WTC11 (cell line): Measurements from ENCODE around the gene TBX2. TPM values are rescaled to one million over a fixed set of nuclear protein-coding genes. Genes with fewer than 3 reads are reported as not detected.

ENCODE experiments used
- ATAC-seq: fragments of 200-7000 bp; cut with Tn5 transposase; 2 replicates; pipeline ENCODE4 v1.10.0; 2021; ENCODE audit warnings: mild to moderate bottlenecking, moderate library complexity
- CTCF ChIA-PET: fragments of 300-600 bp; sonication (Branson Sonifier 250); formaldehyde crosslinking; loops from one replicate; lab custom pipeline; 2021; ENCODE audit warnings: antibody characterized with exemption; lab: Charles Lee
- POLR2A ChIA-PET: fragments of 350-600 bp; sonication (Branson Sonifier 250); formaldehyde crosslinking; loops from one replicate; lab custom pipeline; 2021; ENCODE audit warnings: antibody characterized with exemption; lab: Charles Lee
- DNase-seq: peaks from one replicate; pipeline ENCODE4 v3.0.0; 2021; ENCODE audit warnings: low spot score
- H3K27ac Mint-ChIP-seq: 2 replicates; pipeline ENCODE4 v1.8.0; 2021; ENCODE audit warnings: mixed read lengths
- H3K27me3 Mint-ChIP-seq: 2 replicates; pipeline ENCODE4 v1.8.0; 2021; ENCODE audit warnings: low read depth, mild to moderate bottlenecking, moderate library complexity, mixed read lengths
- H3K36me3 Mint-ChIP-seq: 2 replicates; pipeline ENCODE4 v1.8.0; 2021; ENCODE audit warnings: mixed read lengths
- H3K4me1 Mint-ChIP-seq: 2 replicates; pipeline ENCODE4 v1.8.0; 2022; ENCODE audit warnings: mixed read lengths
- H3K4me3 Mint-ChIP-seq: 2 replicates; pipeline ENCODE4 v1.8.0; 2021; ENCODE audit warnings: mild to moderate bottlenecking, moderate library complexity, mixed read lengths
- H3K9me3 Mint-ChIP-seq: 2 replicates; pipeline ENCODE4 v1.8.0; 2021; ENCODE audit warnings: mixed read lengths
- ATF1 ChIP-seq: sonication (generic); formaldehyde crosslinking; IDR thresholded peaks from 2 replicates; pipeline ENCODE4 v1.8.1; 2023; ENCODE audit warnings: mild to moderate bottlenecking, moderate library complexity, missing genetic modification reagents
- FOXP1 ChIP-seq: sonication (generic); formaldehyde crosslinking; IDR thresholded peaks from 2 replicates; pipeline ENCODE4 v1.8.0; 2022; ENCODE audit warnings: missing genetic modification reagents, mild to moderate bottlenecking, moderate library complexity, borderline replicate concordance
- GTF2I ChIP-seq: fragments of 250-450 bp; sonication (Bioruptor Pico); conservative IDR thresholded peaks from 2 replicates; pipeline ENCODE4 v1.4.0; 2021; ENCODE audit warnings: mild to moderate bottlenecking
- MXD4 ChIP-seq: fragments of 250-450 bp; sonication (Bioruptor Pico); IDR thresholded peaks from 2 replicates; pipeline ENCODE4 v1.8.0; 2021; ENCODE audit warnings: mild to moderate bottlenecking, moderate library complexity, borderline replicate concordance
- NR3C1 ChIP-seq: sonication (generic); formaldehyde crosslinking; conservative IDR thresholded peaks from 2 replicates; pipeline ENCODE4 v1.8.1; 2023; ENCODE audit warnings: low read depth, mild to moderate bottlenecking, missing genetic modification reagents
- PRRX2 ChIP-seq: fragments of 250-450 bp; sonication (Bioruptor Pico); IDR thresholded peaks from 2 replicates; pipeline ENCODE4 v1.8.0; 2021; ENCODE audit warnings: mild to moderate bottlenecking
- SMAD4 ChIP-seq: sonication (generic); formaldehyde crosslinking; IDR thresholded peaks from 2 replicates; pipeline ENCODE4 v1.8.0; 2022; ENCODE audit warnings: mild to moderate bottlenecking, missing genetic modification reagents
- TCF7 ChIP-seq: sonication (generic); formaldehyde crosslinking; IDR thresholded peaks from 2 replicates; pipeline ENCODE4 v1.8.0; 2022; ENCODE audit warnings: mild to moderate bottlenecking, low read depth, missing genetic modification reagents, moderate library complexity
- TP53 ChIP-seq: sonication (generic); formaldehyde crosslinking; IDR thresholded peaks from 2 replicates; pipeline ENCODE4 v1.8.1; 2023; ENCODE audit warnings: mild to moderate bottlenecking, missing genetic modification reagents
- ZNF219 ChIP-seq: sonication (generic); formaldehyde crosslinking; IDR thresholded peaks from 2 replicates; pipeline ENCODE4 v1.8.0; 2023; ENCODE audit warnings: missing genetic modification reagents, mild to moderate bottlenecking, borderline replicate concordance
- total RNA-seq: library from RNA; stranded (reverse); gene quantifications from 3 replicates; pipeline ENCODE4 v1.2.3, GENCODE V29; 2021
- TF ChIP-seq, protein P1 (sequence below): sonication (generic); formaldehyde crosslinking; IDR thresholded peaks from 2 replicates; pipeline ENCODE4 v1.8.1; 2022; ENCODE audit warnings: low read depth, missing genetic modification reagents, borderline replicate concordance
- TF ChIP-seq, protein P2 (sequence below): sonication (generic); formaldehyde crosslinking; IDR thresholded peaks from 2 replicates; pipeline ENCODE4 v1.8.0; 2023; ENCODE audit warnings: missing genetic modification reagents
- TF ChIP-seq, protein P3 (sequence below): fragments of 250-450 bp; sonication (Bioruptor Pico); IDR thresholded peaks from 2 replicates; pipeline ENCODE4 v1.9.0; 2021; ENCODE audit warnings: moderate library complexity, mild to moderate bottlenecking, inconsistent platforms, borderline replicate concordance
- TF ChIP-seq, protein P4 (sequence below): fragments of 250-450 bp; sonication (Bioruptor Pico); IDR thresholded peaks from 2 replicates; pipeline ENCODE4 v1.9.0; 2021; ENCODE audit warnings: mild to moderate bottlenecking
- TF ChIP-seq, protein P5 (sequence below): sonication (generic); formaldehyde crosslinking; IDR thresholded peaks from 2 replicates; pipeline ENCODE4 v1.8.1; 2023; ENCODE audit warnings: mild to moderate bottlenecking, missing genetic modification reagents
- TF ChIP-seq, protein P6 (sequence below): sonication (generic); formaldehyde crosslinking; IDR thresholded peaks from 2 replicates; pipeline ENCODE4 v1.8.1; 2023; ENCODE audit warnings: mild to moderate bottlenecking, moderate library complexity, missing genetic modification reagents
- TF ChIP-seq, protein P7 (sequence below): sonication (generic); formaldehyde crosslinking; IDR thresholded peaks from 2 replicates; pipeline ENCODE4 v1.8.0; 2022; ENCODE audit warnings: mild to moderate bottlenecking, missing genetic modification reagents
- TF ChIP-seq, protein P8 (sequence below): fragments of 250-450 bp; sonication (Bioruptor Pico); IDR thresholded peaks from 2 replicates; pipeline ENCODE4 v1.9.0; 2021; ENCODE audit warnings: mild to moderate bottlenecking, borderline replicate concordance
- TF ChIP-seq, protein P9 (sequence below): sonication (generic); formaldehyde crosslinking; IDR thresholded peaks from 2 replicates; pipeline ENCODE4 v1.8.1; 2023; ENCODE audit warnings: mild to moderate bottlenecking, missing genetic modification reagents, moderate library complexity

Gene TBX2
- total RNA-seq, 1 experiment from 2014 or later = 0.09 TPM

DNA sequence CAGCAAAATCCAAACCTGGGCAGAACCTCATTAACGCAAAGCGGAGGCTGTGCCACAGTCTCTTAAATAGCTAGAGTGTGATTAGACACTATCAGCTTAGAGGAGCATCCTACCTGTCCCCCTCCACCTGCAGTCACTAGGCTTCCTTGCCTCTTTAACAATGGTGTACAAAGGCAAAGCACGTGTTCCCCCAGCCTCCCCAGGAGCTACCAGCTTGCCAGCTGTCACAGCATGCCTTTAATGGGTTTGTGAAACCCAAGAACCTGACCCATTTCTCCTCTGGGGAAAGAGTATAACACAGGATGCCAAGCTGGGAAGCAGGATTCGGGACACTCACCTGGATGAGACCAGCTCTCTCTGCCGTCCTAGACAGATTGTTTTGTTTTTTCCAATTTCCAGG, 37.2 kb upstream of the TBX2 start:
- TF ChIP-seq, protein P1, sequence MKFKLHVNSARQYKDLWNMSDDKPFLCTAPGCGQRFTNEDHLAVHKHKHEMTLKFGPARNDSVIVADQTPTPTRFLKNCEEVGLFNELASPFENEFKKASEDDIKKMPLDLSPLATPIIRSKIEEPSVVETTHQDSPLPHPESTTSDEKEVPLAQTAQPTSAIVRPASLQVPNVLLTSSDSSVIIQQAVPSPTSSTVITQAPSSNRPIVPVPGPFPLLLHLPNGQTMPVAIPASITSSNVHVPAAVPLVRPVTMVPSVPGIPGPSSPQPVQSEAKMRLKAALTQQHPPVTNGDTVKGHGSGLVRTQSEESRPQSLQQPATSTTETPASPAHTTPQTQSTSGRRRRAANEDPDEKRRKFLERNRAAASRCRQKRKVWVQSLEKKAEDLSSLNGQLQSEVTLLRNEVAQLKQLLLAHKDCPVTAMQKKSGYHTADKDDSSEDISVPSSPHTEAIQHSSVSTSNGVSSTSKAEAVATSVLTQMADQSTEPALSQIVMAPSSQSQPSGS (CRISPR knock-in tag) = no peak
- TF ChIP-seq ATF1 (CRISPR knock-in tag) = no peak
- TF ChIP-seq MXD4 = no peak
- TF ChIP-seq NR3C1 = no peak
- no peak for TF ChIP-seq ZNF219 (CRISPR knock-in tag)
- TF ChIP-seq PRRX2 (CRISPR knock-in tag) = no peak
- TF ChIP-seq, protein P2, sequence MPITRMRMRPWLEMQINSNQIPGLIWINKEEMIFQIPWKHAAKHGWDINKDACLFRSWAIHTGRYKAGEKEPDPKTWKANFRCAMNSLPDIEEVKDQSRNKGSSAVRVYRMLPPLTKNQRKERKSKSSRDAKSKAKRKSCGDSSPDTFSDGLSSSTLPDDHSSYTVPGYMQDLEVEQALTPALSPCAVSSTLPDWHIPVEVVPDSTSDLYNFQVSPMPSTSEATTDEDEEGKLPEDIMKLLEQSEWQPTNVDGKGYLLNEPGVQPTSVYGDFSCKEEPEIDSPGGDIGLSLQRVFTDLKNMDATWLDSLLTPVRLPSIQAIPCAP (CRISPR knock-in tag) = no peak
- TF ChIP-seq, protein P3, sequence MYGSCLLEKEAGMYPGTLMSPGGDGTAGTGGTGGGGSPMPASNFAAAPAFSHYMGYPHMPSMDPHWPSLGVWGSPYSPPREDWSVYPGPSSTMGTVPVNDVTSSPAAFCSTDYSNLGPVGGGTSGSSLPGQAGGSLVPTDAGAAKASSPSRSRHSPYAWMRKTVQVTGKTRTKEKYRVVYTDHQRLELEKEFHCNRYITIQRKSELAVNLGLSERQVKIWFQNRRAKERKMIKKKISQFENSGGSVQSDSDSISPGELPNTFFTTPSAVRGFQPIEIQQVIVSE (CRISPR knock-in tag) = no peak
- no peak for TF ChIP-seq FOXP1
- TF ChIP-seq, protein P4, sequence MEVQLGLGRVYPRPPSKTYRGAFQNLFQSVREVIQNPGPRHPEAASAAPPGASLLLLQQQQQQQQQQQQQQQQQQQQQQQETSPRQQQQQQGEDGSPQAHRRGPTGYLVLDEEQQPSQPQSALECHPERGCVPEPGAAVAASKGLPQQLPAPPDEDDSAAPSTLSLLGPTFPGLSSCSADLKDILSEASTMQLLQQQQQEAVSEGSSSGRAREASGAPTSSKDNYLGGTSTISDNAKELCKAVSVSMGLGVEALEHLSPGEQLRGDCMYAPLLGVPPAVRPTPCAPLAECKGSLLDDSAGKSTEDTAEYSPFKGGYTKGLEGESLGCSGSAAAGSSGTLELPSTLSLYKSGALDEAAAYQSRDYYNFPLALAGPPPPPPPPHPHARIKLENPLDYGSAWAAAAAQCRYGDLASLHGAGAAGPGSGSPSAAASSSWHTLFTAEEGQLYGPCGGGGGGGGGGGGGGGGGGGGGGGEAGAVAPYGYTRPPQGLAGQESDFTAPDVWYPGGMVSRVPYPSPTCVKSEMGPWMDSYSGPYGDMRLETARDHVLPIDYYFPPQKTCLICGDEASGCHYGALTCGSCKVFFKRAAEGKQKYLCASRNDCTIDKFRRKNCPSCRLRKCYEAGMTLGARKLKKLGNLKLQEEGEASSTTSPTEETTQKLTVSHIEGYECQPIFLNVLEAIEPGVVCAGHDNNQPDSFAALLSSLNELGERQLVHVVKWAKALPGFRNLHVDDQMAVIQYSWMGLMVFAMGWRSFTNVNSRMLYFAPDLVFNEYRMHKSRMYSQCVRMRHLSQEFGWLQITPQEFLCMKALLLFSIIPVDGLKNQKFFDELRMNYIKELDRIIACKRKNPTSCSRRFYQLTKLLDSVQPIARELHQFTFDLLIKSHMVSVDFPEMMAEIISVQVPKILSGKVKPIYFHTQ (CRISPR knock-in tag) = no peak
- TF ChIP-seq TCF7 (CRISPR knock-in tag) = no peak
- TF ChIP-seq, protein P5, sequence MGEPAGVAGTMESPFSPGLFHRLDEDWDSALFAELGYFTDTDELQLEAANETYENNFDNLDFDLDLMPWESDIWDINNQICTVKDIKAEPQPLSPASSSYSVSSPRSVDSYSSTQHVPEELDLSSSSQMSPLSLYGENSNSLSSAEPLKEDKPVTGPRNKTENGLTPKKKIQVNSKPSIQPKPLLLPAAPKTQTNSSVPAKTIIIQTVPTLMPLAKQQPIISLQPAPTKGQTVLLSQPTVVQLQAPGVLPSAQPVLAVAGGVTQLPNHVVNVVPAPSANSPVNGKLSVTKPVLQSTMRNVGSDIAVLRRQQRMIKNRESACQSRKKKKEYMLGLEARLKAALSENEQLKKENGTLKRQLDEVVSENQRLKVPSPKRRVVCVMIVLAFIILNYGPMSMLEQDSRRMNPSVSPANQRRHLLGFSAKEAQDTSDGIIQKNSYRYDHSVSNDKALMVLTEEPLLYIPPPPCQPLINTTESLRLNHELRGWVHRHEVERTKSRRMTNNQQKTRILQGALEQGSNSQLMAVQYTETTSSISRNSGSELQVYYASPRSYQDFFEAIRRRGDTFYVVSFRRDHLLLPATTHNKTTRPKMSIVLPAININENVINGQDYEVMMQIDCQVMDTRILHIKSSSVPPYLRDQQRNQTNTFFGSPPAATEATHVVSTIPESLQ (CRISPR knock-in tag) = no peak
- TF ChIP-seq, protein P6, sequence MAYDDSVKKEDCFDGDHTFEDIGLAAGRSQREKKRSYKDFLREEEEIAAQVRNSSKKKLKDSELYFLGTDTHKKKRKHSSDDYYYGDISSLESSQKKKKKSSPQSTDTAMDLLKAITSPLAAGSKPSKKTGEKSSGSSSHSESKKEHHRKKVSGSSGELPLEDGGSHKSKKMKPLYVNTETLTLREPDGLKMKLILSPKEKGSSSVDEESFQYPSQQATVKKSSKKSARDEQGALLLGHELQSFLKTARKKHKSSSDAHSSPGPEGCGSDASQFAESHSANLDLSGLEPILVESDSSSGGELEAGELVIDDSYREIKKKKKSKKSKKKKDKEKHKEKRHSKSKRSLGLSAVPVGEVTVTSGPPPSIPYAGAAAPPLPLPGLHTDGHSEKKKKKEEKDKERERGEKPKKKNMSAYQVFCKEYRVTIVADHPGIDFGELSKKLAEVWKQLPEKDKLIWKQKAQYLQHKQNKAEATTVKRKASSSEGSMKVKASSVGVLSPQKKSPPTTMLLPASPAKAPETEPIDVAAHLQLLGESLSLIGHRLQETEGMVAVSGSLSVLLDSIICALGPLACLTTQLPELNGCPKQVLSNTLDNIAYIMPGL (CRISPR knock-in tag) = no peak
- TF ChIP-seq GTF2I (CRISPR knock-in tag) = no peak
- TF ChIP-seq, protein P7, sequence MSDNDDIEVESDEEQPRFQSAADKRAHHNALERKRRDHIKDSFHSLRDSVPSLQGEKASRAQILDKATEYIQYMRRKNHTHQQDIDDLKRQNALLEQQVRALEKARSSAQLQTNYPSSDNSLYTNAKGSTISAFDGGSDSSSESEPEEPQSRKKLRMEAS (CRISPR knock-in tag) = no peak
- TF ChIP-seq, protein P8, sequence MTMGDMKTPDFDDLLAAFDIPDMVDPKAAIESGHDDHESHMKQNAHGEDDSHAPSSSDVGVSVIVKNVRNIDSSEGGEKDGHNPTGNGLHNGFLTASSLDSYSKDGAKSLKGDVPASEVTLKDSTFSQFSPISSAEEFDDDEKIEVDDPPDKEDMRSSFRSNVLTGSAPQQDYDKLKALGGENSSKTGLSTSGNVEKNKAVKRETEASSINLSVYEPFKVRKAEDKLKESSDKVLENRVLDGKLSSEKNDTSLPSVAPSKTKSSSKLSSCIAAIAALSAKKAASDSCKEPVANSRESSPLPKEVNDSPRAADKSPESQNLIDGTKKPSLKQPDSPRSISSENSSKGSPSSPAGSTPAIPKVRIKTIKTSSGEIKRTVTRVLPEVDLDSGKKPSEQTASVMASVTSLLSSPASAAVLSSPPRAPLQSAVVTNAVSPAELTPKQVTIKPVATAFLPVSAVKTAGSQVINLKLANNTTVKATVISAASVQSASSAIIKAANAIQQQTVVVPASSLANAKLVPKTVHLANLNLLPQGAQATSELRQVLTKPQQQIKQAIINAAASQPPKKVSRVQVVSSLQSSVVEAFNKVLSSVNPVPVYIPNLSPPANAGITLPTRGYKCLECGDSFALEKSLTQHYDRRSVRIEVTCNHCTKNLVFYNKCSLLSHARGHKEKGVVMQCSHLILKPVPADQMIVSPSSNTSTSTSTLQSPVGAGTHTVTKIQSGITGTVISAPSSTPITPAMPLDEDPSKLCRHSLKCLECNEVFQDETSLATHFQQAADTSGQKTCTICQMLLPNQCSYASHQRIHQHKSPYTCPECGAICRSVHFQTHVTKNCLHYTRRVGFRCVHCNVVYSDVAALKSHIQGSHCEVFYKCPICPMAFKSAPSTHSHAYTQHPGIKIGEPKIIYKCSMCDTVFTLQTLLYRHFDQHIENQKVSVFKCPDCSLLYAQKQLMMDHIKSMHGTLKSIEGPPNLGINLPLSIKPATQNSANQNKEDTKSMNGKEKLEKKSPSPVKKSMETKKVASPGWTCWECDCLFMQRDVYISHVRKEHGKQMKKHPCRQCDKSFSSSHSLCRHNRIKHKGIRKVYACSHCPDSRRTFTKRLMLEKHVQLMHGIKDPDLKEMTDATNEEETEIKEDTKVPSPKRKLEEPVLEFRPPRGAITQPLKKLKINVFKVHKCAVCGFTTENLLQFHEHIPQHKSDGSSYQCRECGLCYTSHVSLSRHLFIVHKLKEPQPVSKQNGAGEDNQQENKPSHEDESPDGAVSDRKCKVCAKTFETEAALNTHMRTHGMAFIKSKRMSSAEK (CRISPR knock-in tag) = no peak
- TF ChIP-seq, protein P9, sequence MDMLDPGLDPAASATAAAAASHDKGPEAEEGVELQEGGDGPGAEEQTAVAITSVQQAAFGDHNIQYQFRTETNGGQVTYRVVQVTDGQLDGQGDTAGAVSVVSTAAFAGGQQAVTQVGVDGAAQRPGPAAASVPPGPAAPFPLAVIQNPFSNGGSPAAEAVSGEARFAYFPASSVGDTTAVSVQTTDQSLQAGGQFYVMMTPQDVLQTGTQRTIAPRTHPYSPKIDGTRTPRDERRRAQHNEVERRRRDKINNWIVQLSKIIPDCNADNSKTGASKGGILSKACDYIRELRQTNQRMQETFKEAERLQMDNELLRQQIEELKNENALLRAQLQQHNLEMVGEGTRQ (CRISPR knock-in tag) = no peak; the same call in 1 of the 2 replicates
- TF ChIP-seq SMAD4 = no peak
- TF ChIP-seq TP53 (CRISPR knock-in tag) = no peak
- Mint-ChIP-seq H3K27me3 (no peaks in the 10 kb centered on the region; the same call in 1 of the 2 replicates), H3K4me1 (peaks cover 6% of the 10 kb centered on the region), H3K9me3 (no peaks in the 10 kb centered on the region), H3K27ac (no peak overlapping the region), H3K36me3 (no peaks in the 10 kb centered on the region), H3K4me3 (no peak overlapping the region)
- ATAC-seq = no peak
- ChIA-PET CTCF (interaction anchor here (1.0 to 1.7 kb wide), 3 partner anchors 13 to 391 kb away, joined by 4 to 8 read pairs (median 4); no protein-coding TSS in a partner anchor), POLR2A (interaction anchor here (0.7 kb wide), 1 partner anchor 11 kb away, joined by 3 read pairs; no protein-coding TSS in a partner anchor)
- DNase-seq = no peak
